ENCODE data around the gene OSBPL8. TPM values are rescaled to one million over a fixed set of nuclear protein-coding genes. Genes with fewer than 3 reads are reported as not detected.
A peak's percentile ranks its signal among the peaks of the same experiment; 100 is the strongest.

OSBPL8 gene
- total RNA-seq, 1 donor from 2014 or later = 119 TPM

DNA sequence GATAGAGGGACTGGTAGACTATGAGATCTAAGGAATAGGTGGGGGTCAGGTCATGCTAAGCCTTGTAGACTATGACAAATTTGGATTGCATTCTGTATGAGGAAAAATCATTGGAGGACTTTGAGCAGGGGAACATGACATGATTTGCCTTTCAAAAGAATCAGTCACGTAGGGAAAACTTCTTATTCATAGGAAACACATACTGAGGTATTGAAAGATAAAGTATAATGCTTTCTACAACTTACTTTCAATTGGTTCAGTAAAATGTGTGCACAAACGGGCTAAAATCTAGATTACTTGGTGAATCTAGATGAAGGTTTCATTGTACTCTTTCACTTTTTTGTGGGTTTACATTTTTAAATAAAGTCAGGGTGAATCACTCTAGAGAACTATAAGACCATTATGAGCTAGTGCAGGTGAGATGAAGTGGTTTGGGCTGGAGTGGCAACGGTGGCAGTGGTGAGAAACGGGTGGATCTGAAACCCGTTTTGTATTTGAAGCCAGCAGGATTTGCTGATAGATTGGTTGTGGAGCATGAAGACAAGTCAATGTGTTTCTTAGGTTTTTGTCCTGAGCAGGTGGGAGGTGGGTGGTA is 218.0 kb downstream of the OSBPL8 start:
- no peak for TF ChIP-seq EZH2 (IDR thresholded peaks at IDR 0.05; ENCODE audit: insufficient read depth, low read length)
- TF ChIP-seq, protein P1, sequence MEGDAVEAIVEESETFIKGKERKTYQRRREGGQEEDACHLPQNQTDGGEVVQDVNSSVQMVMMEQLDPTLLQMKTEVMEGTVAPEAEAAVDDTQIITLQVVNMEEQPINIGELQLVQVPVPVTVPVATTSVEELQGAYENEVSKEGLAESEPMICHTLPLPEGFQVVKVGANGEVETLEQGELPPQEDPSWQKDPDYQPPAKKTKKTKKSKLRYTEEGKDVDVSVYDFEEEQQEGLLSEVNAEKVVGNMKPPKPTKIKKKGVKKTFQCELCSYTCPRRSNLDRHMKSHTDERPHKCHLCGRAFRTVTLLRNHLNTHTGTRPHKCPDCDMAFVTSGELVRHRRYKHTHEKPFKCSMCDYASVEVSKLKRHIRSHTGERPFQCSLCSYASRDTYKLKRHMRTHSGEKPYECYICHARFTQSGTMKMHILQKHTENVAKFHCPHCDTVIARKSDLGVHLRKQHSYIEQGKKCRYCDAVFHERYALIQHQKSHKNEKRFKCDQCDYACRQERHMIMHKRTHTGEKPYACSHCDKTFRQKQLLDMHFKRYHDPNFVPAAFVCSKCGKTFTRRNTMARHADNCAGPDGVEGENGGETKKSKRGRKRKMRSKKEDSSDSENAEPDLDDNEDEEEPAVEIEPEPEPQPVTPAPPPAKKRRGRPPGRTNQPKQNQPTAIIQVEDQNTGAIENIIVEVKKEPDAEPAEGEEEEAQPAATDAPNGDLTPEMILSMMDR (IDR thresholded peaks at IDR 0.05; ENCODE audit: insufficient read depth, low read depth, low read length) = no peak
- Mint-ChIP-seq H3K27me3 (ENCODE audit: low read depth, unreplicated experiment) (no peaks in the 10 kb centered on the region), H3K36me3 (ENCODE audit: low read depth, unreplicated experiment) (no peaks in the 10 kb centered on the region), H3K4me3 (ENCODE audit: unreplicated experiment) (no peak overlapping the region), H3K4me1 (ENCODE audit: low read depth, unreplicated experiment) (peaks cover 43% of the 10 kb centered on the region), H3K27ac (ENCODE audit: unreplicated experiment) (no peak overlapping the region), H3K9me3 (ENCODE audit: unreplicated experiment) (peaks cover 4% of the 10 kb centered on the region)
- Histone ChIP-seq H3K9me3 (ENCODE audit: insufficient read depth, low read depth, low read length) (no peaks in the 10 kb centered on the region), H3K27me3 (ENCODE audit: insufficient read depth, low read length) (no peaks in the 10 kb centered on the region), H3K27ac (ENCODE audit: low read depth, low read length) (no peak overlapping the region), H3K79me2 (ENCODE audit: insufficient read depth, low read length) (peaks cover 11% of the 10 kb centered on the region), H3K9ac (ENCODE audit: low read length) (no peak overlapping the region), H3K4me1 (ENCODE audit: insufficient read depth, low read length) (peaks cover 19% of the 10 kb centered on the region), H4K20me1 (ENCODE audit: insufficient read depth, low read length) (no peaks in the 10 kb centered on the region), H2AFZ (ENCODE audit: low read depth, low read length) (no peak overlapping the region), H3K36me3 (ENCODE audit: insufficient read depth, low read length) (no peaks in the 10 kb centered on the region), H3K4me3 (ENCODE audit: insufficient read depth, low read depth, low read length) (no peak overlapping the region), H3K4me2 (ENCODE audit: low read length) (no peak overlapping the region)
- peak; percentile 67 for DNase-seq (ENCODE audit: low read depth)
- FAIRE-seq = peak; percentile 73

DNA sequence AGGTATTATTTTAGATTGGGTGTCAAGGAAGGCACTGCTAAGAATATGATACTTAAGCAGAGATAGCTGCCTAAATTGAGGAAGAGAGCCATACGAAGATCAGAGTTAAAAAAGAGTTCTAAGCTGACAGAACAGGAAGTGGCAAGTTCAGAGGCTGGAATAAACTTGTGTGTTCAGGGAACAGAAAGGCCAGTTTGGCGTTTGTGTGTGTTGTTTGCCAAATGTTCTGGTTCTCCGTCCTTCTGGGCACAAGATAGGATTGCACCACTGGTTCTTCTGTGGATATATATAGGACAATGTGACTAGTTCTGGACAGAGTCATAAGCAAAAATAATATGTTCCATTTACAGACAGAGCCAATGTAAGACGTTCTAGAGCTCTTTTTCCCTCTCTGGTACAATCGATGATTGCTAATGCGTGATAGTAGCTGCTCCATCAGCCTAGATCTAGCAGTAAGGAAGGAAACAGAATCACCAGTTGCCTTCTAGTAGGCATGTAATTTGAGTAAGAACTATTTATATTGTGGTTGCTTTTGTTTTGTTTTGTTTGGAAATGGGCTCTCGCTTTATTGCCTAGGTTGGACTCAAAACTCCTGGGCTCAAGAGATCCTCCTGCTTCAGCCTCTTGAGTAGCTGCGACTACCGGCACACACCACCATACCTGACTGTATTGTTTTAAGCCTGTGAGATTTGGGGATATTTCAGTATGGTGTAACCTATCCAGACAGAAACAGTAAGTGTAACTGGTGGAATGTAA is 218.7 kb downstream of the OSBPL8 start:
- no peak for FAIRE-seq
- DNase-seq (ENCODE audit: low read depth) = no peak

More for the DNA sequence above, 218.7 kb downstream of the OSBPL8 start:
- no peaks in the 10 kb centered on the region for H3K36me3 Mint-ChIP-seq (ENCODE audit: low read depth, unreplicated experiment)
- no peak overlapping the region for H2AFZ ChIP-seq (ENCODE audit: low read depth, low read length)
- H3K4me3 Mint-ChIP-seq (ENCODE audit: unreplicated experiment) = no peak overlapping the region
- H3K27ac Mint-ChIP-seq (ENCODE audit: unreplicated experiment) = no peak overlapping the region
- H3K4me2 ChIP-seq (ENCODE audit: low read length) = no peak overlapping the region
- peaks cover 6% of the 10 kb centered on the region for H3K79me2 ChIP-seq (ENCODE audit: insufficient read depth, low read length)
- H3K4me1 Mint-ChIP-seq (ENCODE audit: low read depth, unreplicated experiment) = peaks cover 37% of the 10 kb centered on the region
- H4K20me1 ChIP-seq (ENCODE audit: insufficient read depth, low read length) = no peaks in the 10 kb centered on the region
- no peaks in the 10 kb centered on the region for H3K27me3 Mint-ChIP-seq (ENCODE audit: low read depth, unreplicated experiment)
- no peaks in the 10 kb centered on the region for H3K9me3 ChIP-seq (ENCODE audit: insufficient read depth, low read depth, low read length)
- no peak overlapping the region for H3K27ac ChIP-seq (ENCODE audit: low read depth, low read length)
- no peak overlapping the region for H3K9ac ChIP-seq (ENCODE audit: low read length)
- no peak for TF ChIP-seq EZH2 (IDR thresholded peaks at IDR 0.05; ENCODE audit: insufficient read depth, low read length)
- TF ChIP-seq, protein P1 (IDR thresholded peaks at IDR 0.05; ENCODE audit: insufficient read depth, low read depth, low read length) = no peak
- peaks cover 4% of the 10 kb centered on the region for H3K9me3 Mint-ChIP-seq (ENCODE audit: unreplicated experiment)
- H3K4me1 ChIP-seq (ENCODE audit: insufficient read depth, low read length) = peaks cover 15% of the 10 kb centered on the region
- no peaks in the 10 kb centered on the region for H3K36me3 ChIP-seq (ENCODE audit: insufficient read depth, low read length)
- H3K27me3 ChIP-seq (ENCODE audit: insufficient read depth, low read length) = no peaks in the 10 kb centered on the region
- no peak overlapping the region for H3K4me3 ChIP-seq (ENCODE audit: insufficient read depth, low read depth, low read length)

Data from astrocyte (in vitro differentiated cells and primary cell).